OCI-LY1 (cell line): ENCODE data around the gene PCDHGA6.
"Not testable (repeated sequence)": the region's sequence is repeated elsewhere in the genome, so short reads cannot be mapped to it uniquely, and the experiment has no call there.

ENCODE experiments used
- H2AFZ ChIP-seq: fragments of 200-600 bp; sonication (generic), shearing (Covaris generic); 2 replicates; pipeline ENCODE4 v1.6.0; 2014; ENCODE audit warnings: antibody characterized with exemption, mild to moderate bottlenecking, low read length
- H3F3A ChIP-seq: fragments of 200-600 bp; sonication (generic), shearing (Covaris generic); 2 replicates; pipeline ENCODE4 v1.6.0; 2014; ENCODE audit warnings: mild to moderate bottlenecking, antibody characterized with exemption, low read length, moderate library complexity; ENCODE audit not compliant: insufficient read depth
- H3K27ac ChIP-seq: fragments of 200-600 bp; sonication (generic); 2 replicates; pipeline ENCODE4 v1.5.1; 2014; ENCODE audit warnings: low read length, mixed run types, mild to moderate bottlenecking, low read depth; ENCODE audit not compliant: poor library complexity, severe bottlenecking
- H3K27me3 ChIP-seq: fragments of 200-600 bp; sonication (generic); 2 replicates; pipeline ENCODE4 v1.6.0; 2014; ENCODE audit warnings: antibody characterized with exemption, mild to moderate bottlenecking, low read length, moderate library complexity; ENCODE audit not compliant: insufficient read depth
- H3K36me3 ChIP-seq: fragments of 200-600 bp; sonication (generic); 2 replicates; pipeline ENCODE4 v1.6.1; 2014; ENCODE audit warnings: mild to moderate bottlenecking, antibody characterized with exemption, low read length, moderate library complexity, mixed read lengths; ENCODE audit not compliant: insufficient read depth
- H3K4me1 ChIP-seq: fragments of 200-600 bp; sonication (generic); 2 replicates; pipeline ENCODE4 v1.5.1; 2014; ENCODE audit warnings: mild to moderate bottlenecking, low read length, moderate library complexity; ENCODE audit not compliant: insufficient read depth, severe bottlenecking
- H3K4me2 ChIP-seq: fragments of 200-600 bp; sonication (generic), shearing (Covaris generic); 2 replicates; pipeline ENCODE4 v1.6.1; 2014; ENCODE audit warnings: low read length
- H3K4me3 ChIP-seq: fragments of 200-600 bp; sonication (generic); 2 replicates; pipeline ENCODE4 v1.5.1; 2014; ENCODE audit warnings: low read length, low read depth, mild to moderate bottlenecking, mixed read lengths; ENCODE audit not compliant: poor library complexity, severe bottlenecking
- H3K79me2 ChIP-seq: fragments of 200-600 bp; shearing (Covaris generic); 2 replicates; pipeline ENCODE4 v1.6.1; 2016; ENCODE audit warnings: mixed run types, low read length, mixed read lengths; ENCODE audit not compliant: insufficient read depth
- H3K9ac ChIP-seq: fragments of 200-600 bp; sonication (generic), shearing (Covaris generic); 2 replicates; pipeline ENCODE4 v1.6.1; 2014; ENCODE audit warnings: mild to moderate bottlenecking, low read length, mixed read lengths
- H3K9me2 ChIP-seq: fragments of 200-600 bp; sonication (generic), shearing (Covaris generic); 2 replicates; pipeline ENCODE4 v1.6.1; 2014; ENCODE audit warnings: low read depth, mild to moderate bottlenecking, low read length, mixed read lengths
- H3K9me3 ChIP-seq: fragments of 200-600 bp; shearing (Covaris generic); 2 replicates; pipeline ENCODE4 v1.6.1; 2014; ENCODE audit warnings: low read length, mixed read lengths
- H4K20me1 ChIP-seq: fragments of 200-600 bp; sonication (generic), shearing (Covaris generic); 2 replicates; pipeline ENCODE4 v1.6.0; 2016; ENCODE audit warnings: mild to moderate bottlenecking, low read length; ENCODE audit not compliant: insufficient read depth
- CTCF ChIP-seq: fragments of 200-600 bp; sonication (generic), shearing (Covaris generic); IDR thresholded peaks from 2 replicates; pipeline ENCODE4 v1.5.1; 2017; ENCODE audit warnings: mild to moderate bottlenecking, antibody characterized with exemption, low read length, moderate library complexity, mixed read lengths
- EZH2 ChIP-seq: fragments of 200-600 bp; sonication (generic), shearing (Covaris generic); IDR thresholded peaks from 2 replicates; pipeline ENCODE4 v1.8.0; 2017; ENCODE audit warnings: borderline replicate concordance, mixed run types, mild to moderate bottlenecking, antibody characterized with exemption, low read length, moderate library complexity, mixed read lengths

Gene PCDHGA6

GRCh38 chr5:141345327-141345726 lies 28.4 kb upstream of the PCDHGA6 start:
- H3K27me3 ChIP-seq: no peaks in the 10 kb centered on the region

GRCh38 chr5:141346017-141346416 lies 27.7 kb upstream of the PCDHGA6 start:
- H3K79me2 ChIP-seq, H3K4me2 ChIP-seq, H2AFZ ChIP-seq, H3K4me1 ChIP-seq, H3K36me3 ChIP-seq, H4K20me1 ChIP-seq, H3F3A ChIP-seq, H3K9ac ChIP-seq, H3K9me2 ChIP-seq, H3K4me3 ChIP-seq, H3K27me3 ChIP-seq, H3K27ac ChIP-seq: not testable (repeated sequence)
- H3K9me3 ChIP-seq: peaks cover 16% of the 10 kb centered on the region; the same call in 1 of the 2 replicates

More at GRCh38 chr5:141345327-141345726, 28.4 kb upstream of the PCDHGA6 start:
- Histone ChIP-seq H2AFZ (no peak overlapping the region), H3K27ac (no peak overlapping the region), H3K9me3 (peaks cover 12% of the 10 kb centered on the region; the same call in 1 of the 2 replicates), H3K4me1 (peaks cover under 1% of the 10 kb centered on the region), H3F3A (no peaks in the 10 kb centered on the region), H4K20me1 (no peaks in the 10 kb centered on the region), H3K36me3 (no peaks in the 10 kb centered on the region), H3K4me3 (no peak overlapping the region), H3K9ac (no peak overlapping the region), H3K4me2 (no peak overlapping the region), H3K79me2 (no peaks in the 10 kb centered on the region), H3K9me2 (no peaks in the 10 kb centered on the region)
- TF ChIP-seq EZH2 (no peak), CTCF (no peak)

- no peaks in the 10 kb centered on the region for H4K20me1 ChIP-seq
- no peaks in the 10 kb centered on the region for H3K79me2 ChIP-seq
- peak within 1 kb of the TSS; percentile 77 for H3K4me2 ChIP-seq
- H3K9me3 ChIP-seq: peaks cover 14% of the 10 kb centered on the region
- no peak within 1 kb of the TSS for H3K27ac ChIP-seq
- H3K36me3 ChIP-seq: peaks cover 16% of the 10 kb centered on the region
- peak within 1 kb of the TSS; percentile 80 for H3K4me3 ChIP-seq
- peak within 1 kb of the TSS; percentile 88; the same call in 1 of the 2 replicates for H2AFZ ChIP-seq
- TF ChIP-seq EZH2 (no peak), CTCF (peak; percentile 78)
- H3K4me1 ChIP-seq: peaks cover 6% of the 10 kb centered on the region
- no peaks in the 10 kb centered on the region for H3K27me3 ChIP-seq
- H3K9ac ChIP-seq: peak within 1 kb of the TSS; percentile 79
- H3F3A ChIP-seq: no peaks in the 10 kb centered on the region
- H3K9me2 ChIP-seq: no peaks in the 10 kb centered on the region
Observed at GRCh38 chr5:141349917-141350619, 23.6 kb upstream of the PCDHGA6 start, which contains the start of gene PCDHGB1. PCDHGB1 (plus strand) TSS chr5:141350099; CDS start chr5:141350261, 162 bp downstream.

- Histone ChIP-seq H4K20me1 (no peaks in the 10 kb centered on the region), H3K4me1 (peaks cover 6% of the 10 kb centered on the region), H3K27me3 (no peaks in the 10 kb centered on the region), H3F3A (no peaks in the 10 kb centered on the region), H3K9me3 (peaks cover 23% of the 10 kb centered on the region), H3K36me3 (peaks cover 23% of the 10 kb centered on the region), H3K9me2 (no peaks in the 10 kb centered on the region), H3K9ac (no peak overlapping the region), H3K4me2 (no peak overlapping the region), H3K79me2 (no peaks in the 10 kb centered on the region), H3K27ac (no peak overlapping the region), H3K4me3 (no peak overlapping the region), H2AFZ (no peak overlapping the region)
- TF ChIP-seq CTCF (no peak), EZH2 (no peak)
Observed at GRCh38 chr5:141351591-141351990, 22.1 kb upstream of the PCDHGA6 start.
